ENCODE measurements around the gene PANX2. TPM values are rescaled to one million over a fixed set of nuclear protein-coding genes. Genes with fewer than 3 reads are reported as not detected.

PANX2 gene
- total RNA-seq, 1 donor from 2014 or later: 2.5 TPM

DNA sequence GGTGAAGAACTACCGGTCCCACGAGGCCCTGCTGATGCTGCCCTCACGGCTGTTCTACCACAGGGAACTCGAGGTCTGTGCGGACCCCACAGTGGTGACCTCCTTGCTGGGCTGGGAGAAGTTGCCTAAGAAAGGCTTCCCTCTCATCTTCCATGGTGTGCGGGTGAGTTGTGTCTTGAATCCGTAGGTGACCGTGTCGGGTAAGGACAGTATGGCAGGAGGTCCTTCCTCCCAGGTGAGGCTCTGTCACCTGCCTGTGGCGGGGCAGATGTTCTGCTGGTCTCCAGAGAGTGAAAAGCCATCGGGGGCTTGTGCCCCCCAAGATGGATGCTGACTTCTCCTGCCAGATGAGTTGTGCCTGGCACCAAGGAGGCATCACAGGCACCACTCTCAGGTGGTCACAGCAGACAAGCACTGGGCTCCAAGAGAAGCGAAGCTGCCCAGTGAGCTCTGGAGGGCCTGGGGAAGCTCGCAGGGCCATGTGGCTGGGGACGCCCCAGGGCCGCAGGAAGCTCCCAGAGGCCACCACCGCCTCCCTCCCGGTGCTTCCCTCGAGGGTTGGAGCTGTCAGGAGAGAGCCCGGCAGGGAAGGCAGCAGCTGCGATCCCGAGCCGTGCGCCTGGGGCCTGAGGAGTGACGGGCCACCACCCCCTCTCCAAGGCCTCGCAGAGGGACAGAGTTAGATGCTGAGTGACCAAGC, 17.3 kb upstream of the PANX2 start:
- no peak for TF ChIP-seq CTCF (IDR thresholded peaks at IDR 0.05)
- ATAC-seq (no peak), DNase-seq (no peak)
- Histone ChIP-seq H3K27ac (no peak overlapping the region), H3K27me3 (ENCODE audit: low read depth) (no peaks in the 10 kb centered on the region), H3K9me3 (no peaks in the 10 kb centered on the region), H3K36me3 (no peaks in the 10 kb centered on the region), H3K4me3 (no peak overlapping the region), H3K4me1 (no peaks in the 10 kb centered on the region)
- intact Hi-C loops (cut with DNase I): no loop called here

GRCh38 chr22:50153756-50154140, 16.8 kb upstream of the PANX2 start:
- intact Hi-C loops (cut with DNase I): no loop called here
- no peak for TF ChIP-seq CTCF (IDR thresholded peaks at IDR 0.05)

DNA sequence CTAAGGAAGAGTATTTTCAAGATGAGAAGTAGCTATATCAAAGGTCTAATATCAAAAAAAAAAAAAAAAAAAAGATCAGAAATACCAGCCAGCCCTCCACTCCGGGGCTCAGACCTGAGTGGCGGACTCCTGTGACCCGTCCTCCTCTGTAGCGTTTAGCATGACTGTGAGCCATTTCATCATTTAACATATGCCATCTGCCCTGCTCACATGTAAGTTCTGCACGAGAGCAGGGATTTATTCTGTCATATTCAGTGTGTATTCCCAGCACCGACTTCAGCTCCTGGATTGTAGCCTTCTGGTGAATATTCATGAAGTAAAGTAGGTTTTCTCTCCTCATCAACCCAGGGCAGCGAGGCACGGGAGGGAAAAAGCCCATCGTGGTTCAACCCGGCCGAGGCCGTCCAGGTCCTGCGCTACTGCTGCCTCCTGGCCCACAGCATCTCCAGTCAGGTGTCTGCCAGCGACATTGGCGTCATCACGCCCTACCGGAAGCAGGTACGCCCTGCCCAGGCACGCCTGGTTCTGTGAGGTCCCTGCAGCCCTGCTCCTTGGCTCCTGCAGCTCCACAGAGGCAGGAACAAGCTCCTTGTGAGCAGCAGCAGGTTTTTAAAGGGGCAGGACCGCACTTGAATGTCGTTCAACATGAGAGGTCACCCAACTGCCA, 12.7 kb upstream of the PANX2 start:
- H3K27me3 ChIP-seq (ENCODE audit: low read depth): peaks cover 8% of the 10 kb centered on the region
- DNase-seq (peak; percentile 86), ATAC-seq (peak; percentile 93 to 97)
- H3K36me3 ChIP-seq: no peaks in the 10 kb centered on the region
- no peak overlapping the region for H3K4me3 ChIP-seq
- H3K27ac ChIP-seq: no peak overlapping the region
- intact Hi-C loops (cut with DNase I): no loop called here
- H3K9me3 ChIP-seq: no peaks in the 10 kb centered on the region
- no peaks in the 10 kb centered on the region for H3K4me1 ChIP-seq
- TF ChIP-seq CTCF (IDR thresholded peaks at IDR 0.05): no peak

More at GRCh38 chr22:50153756-50154140, 16.8 kb upstream of the PANX2 start:
- Histone ChIP-seq H3K27ac (no peak overlapping the region), H3K9me3 (no peaks in the 10 kb centered on the region), H3K4me1 (no peaks in the 10 kb centered on the region), H3K4me3 (no peak overlapping the region), H3K36me3 (no peaks in the 10 kb centered on the region), H3K27me3 (ENCODE audit: low read depth) (no peaks in the 10 kb centered on the region)
- DNase-seq (no peak), ATAC-seq (no peak)

- peaks cover 9% of the 10 kb centered on the region for H3K27me3 ChIP-seq (ENCODE audit: low read depth)
- intact Hi-C loops (cut with DNase I): no loop called here
- no peaks in the 10 kb centered on the region for H3K4me1 ChIP-seq
- TF ChIP-seq CTCF (IDR thresholded peaks at IDR 0.05): no peak
- no peaks in the 10 kb centered on the region for H3K9me3 ChIP-seq
- ATAC-seq: no peak
- H3K4me3 ChIP-seq: no peak overlapping the region
- H3K36me3 ChIP-seq: no peaks in the 10 kb centered on the region
- DNase-seq: no peak
- H3K27ac ChIP-seq: no peak overlapping the region
Measured at GRCh38 chr22:50160947-50161346, 9.6 kb upstream of the PANX2 start.

GRCh38 chr22:50161508-50162390, 8.8 kb upstream of the PANX2 start:
- Histone ChIP-seq H3K4me1 (no peaks in the 10 kb centered on the region), H3K9me3 (no peaks in the 10 kb centered on the region), H3K27ac (no peak overlapping the region), H3K4me3 (no peak overlapping the region), H3K27me3 (ENCODE audit: low read depth) (peaks cover 9% of the 10 kb centered on the region), H3K36me3 (no peaks in the 10 kb centered on the region)
- intact Hi-C loops (cut with DNase I): no loop called here
- DNase-seq (peak; percentile 41), ATAC-seq (no peak)
- no peak for TF ChIP-seq CTCF (IDR thresholded peaks at IDR 0.05)
